Airway epithelial cell (primary cell): Measurements from ENCODE around the gene KIF3B. TPM values are rescaled to one million over a fixed set of nuclear protein-coding genes. Genes with fewer than 3 reads are reported as not detected.

Experiments used
- total RNA-seq: library from RNA; depleted of rRNA; stranded (reverse); fragments of >200 nt; gene quantifications from 2 replicates; pipeline ENCODE4 v1.2.3, GENCODE V29; 2015

Gene KIF3B
- total RNA-seq = 11.1 and 14.2 TPM in 2 replicates

DNA sequence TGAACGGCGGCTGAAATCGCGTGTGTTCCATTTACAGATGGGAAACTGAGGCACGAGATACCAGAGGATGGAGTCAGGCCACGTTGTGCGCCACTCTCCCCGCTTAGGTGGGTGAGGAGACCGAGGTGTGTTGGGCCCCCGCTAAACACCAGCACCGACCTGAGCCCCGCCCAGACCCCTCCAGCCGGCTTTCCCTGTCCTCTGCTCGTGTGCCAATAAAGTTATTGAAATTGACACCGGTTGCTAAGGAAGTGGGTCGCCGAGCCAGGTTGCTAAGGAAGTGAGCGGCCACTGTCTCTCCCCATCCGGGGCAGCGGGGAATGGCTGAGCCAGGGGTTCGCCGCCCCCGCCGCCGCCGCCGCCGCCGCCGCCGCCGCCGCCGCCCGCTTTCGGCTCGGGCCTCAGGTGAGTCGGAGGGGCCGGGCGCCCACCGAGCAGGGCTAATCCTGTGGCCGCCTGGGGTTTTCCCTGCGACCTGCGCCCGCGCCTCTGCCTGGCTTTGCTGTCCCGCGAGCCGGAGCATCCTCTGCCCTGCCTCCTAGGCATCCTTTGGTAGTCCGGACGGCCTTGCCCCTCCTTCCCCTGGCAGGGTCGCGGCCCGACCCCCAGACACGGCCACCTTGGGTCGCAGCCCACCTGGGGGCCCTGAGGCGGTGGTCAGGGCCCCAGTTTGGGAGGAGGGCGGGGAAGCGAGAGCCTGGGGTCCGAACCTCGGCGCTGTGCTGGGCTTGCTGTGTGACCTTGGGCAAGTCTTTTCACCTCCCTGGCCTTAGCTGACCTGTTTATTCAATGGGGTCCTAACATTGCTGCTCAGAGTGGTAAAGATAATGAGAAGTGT, at the start of gene KIF3B:
Gene KIF3B (plus strand): TSS at position 291 of the 838 bp plus-strand sequence. CDS start 32,127 bp downstream, outside the sequence.

DNA sequence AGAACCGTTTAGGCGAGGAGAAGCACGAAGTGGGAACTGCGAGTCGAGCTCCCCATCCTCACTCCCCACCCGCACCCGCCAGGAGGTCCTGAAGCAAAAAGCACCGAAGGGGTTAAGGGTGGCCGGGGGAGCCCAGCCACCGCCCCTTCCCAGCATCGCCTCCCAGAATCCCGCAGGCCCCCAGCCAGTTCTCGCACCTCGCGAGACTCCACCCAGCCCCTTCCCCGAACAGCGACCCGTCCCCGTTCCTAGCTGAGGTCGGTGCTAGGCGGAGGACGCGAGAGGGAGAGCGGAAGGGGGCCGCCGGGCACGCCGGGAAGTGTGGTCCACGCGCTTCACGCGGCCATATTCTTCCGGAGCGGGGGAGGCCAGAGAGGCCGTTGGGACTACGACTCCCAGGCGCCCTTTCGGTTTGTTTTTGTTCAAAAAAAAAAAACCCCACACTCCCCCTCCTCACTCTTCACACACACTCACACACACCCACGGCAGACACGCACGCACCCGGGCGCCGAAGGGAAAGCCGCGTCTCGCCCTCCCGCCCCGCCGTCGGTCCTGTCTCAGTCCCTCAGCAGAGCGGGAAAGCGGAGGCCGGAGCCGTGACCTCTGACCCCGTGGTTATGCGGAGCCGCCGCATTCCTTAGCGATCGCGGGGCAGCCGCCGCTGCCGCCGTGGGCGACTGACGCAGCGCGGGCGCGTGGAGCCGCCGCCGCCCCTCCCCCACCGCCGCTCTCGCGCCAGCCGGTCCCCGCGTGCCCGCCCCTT, 80.6 kb downstream of the KIF3B start, which contains the start of gene ASXL1:
Gene ASXL1 (plus strand): TSS at position 463 of the 763 bp plus-strand sequence. CDS start 445 bp downstream, outside the sequence.

Other genes starting within 250 kb of the KIF3B start
- gene HCK, start 225.4 kb upstream of the KIF3B start, total RNA-seq = not detected in 2 replicates
- gene TM9SF4, start 167.9 kb upstream of the KIF3B start, total RNA-seq = 25.7 and 38.2 TPM in 2 replicates
- 8.3 and 10.6 TPM in 2 replicates for gene PLAGL2, start 69.9 kb upstream of the KIF3B start, total RNA-seq
- 25.5 and 38.6 TPM in 2 replicates for gene POFUT1, start 69.8 kb upstream of the KIF3B start, total RNA-seq
- gene ASXL1, start 80.7 kb downstream of the KIF3B start, total RNA-seq = 15.0 and 18.1 TPM in 2 replicates